Measurements from ENCODE around the gene CCDC70.

The CCDC70 gene

DNA sequence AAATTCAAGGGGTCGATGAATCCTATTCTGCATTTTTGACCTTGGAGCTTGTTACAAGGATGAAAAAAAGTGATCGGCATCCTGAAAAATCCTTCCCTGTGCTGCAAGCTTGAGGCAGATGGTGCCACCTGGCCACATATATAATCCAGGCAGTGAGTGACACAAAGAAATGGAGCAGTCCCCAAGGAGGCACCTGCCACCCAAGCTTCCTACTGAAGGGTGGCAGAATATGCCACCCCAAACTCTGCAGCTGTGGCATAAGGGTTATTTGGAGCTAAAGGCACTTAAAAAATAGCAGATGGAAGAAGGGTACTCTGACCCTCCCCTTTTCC is 32.2 kb upstream of the CCDC70 start:
- no peak for DNase-seq (ENCODE audit: low spot score)

- no peak for DNase-seq (ENCODE audit: low spot score)
These were observed 30.2 kb upstream of the CCDC70 start for GRCh38 chr13:51831519-51831918.

DNA sequence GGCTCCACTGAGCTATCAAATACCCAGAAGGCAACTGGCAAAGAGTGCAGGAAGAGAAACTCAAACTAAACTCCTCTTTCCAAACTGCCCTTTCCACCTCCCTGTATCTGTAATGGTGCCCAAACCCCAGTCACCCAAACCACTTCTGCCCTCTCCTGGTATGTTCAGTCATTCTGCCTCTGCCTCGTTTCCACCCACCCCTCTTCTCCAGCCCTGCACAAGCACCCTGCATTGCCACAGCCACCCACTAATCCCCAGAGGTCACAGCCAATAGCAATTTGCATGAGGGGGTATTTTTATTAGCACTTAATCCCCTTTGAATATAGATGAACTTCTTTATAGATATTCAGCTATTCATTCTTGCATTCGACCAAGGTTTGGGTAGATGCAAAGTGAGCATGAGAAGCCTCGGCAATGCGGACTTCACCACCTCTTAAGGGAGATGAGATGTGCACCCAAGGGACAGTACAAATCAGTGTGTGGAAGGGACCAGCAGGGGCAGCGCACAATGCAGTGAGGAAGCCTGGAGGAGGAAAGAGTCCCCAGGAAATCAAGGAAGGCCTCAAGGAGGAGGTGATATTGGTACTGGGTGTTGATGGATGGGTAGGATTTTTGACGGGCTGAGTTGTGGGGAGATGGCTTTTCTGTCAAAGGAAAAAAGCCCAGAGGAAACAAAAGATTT is 29.2 kb upstream of the CCDC70 start:
- peak; percentile 77 for DNase-seq (ENCODE audit: low spot score)

GRCh38 chr13:51833980-51834379 is 27.8 kb upstream of the CCDC70 start:
- DNase-seq (ENCODE audit: low spot score): no peak

GRCh38 chr13:51834581-51835171 is 27.1 kb upstream of the CCDC70 start:
- no peak for DNase-seq (ENCODE audit: low spot score)

GRCh38 chr13:51837016-51837415 is 24.8 kb upstream of the CCDC70 start:
- DNase-seq (ENCODE audit: low spot score): no peak

- no peak for DNase-seq (ENCODE audit: low spot score)
These were observed 23.4 kb upstream of the CCDC70 start for GRCh38 chr13:51838240-51838846.

DNA sequence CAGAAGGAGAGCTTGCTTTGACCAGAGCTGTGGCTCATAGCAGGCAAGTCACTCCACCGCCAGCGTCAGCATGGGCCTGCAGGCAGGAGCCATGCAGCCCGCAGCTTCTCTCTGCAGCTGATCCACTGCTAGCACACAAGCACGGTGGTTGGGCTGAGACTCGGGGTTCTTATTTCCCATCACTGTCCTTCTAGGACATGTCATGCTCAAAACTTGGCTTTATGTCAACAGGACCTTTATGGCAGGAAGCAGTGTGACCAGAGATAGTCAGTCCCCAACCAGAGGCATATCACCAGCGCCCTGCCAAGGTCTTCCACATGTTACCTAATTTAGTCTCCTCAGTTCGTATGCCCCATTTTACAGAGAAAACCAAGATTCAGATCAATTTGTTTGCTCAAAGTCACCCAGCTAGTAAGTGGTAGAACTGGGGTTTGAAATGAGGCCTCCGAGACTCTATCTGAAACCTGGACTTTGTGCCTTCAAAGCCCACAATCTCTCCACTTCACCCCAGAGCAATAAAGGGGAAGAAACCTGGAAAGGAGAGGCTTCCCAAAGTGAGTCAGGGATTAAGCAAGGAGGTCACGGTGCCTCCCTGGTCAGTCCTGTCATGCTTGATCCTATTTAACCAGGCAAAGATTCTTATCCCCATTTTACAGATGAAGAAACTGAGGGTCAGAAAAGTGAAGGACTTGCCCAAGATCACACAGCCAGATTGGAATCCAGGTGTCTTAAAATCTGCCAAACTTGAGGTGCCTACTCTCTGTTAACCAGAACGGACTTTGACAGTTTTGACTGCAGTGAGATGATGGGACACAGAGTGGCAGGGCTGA is 21.8 kb upstream of the CCDC70 start:
- no peak for DNase-seq (ENCODE audit: low spot score)

- no peak for DNase-seq (ENCODE audit: low spot score)
These were observed 20.9 kb upstream of the CCDC70 start for GRCh38 chr13:51840917-51841316.

DNA sequence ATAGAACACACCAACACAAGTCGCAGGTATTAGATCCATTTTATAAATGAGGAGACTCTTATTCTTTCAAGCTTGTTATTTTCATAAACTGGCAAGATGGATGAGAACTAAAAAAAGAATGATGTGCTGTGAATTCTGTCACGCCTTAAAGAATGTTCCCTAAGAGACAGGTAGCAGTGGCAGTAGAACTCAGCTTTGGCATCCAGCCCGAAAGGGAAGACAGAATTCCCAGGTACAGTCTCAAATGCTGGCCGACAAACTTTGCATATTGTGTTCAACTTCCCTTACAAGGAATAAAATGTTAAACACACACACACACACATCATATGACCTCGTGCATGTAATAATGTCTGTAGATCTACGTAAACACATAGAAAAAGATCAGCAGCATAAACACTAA is 20.0 kb upstream of the CCDC70 start:
- DNase-seq (ENCODE audit: low spot score): no peak

- DNase-seq (ENCODE audit: low spot score): no peak
These were observed 18.2 kb upstream of the CCDC70 start for GRCh38 chr13:51843529-51843928.

GRCh38 chr13:51844862-51845573 is 16.8 kb upstream of the CCDC70 start, which contains the start of gene TMEM272:
Gene TMEM272, minus strand, starts transcription at chr13:51845177. Its CDS starts 6,647 bp downstream, at chr13:51838530.
- DNase-seq (ENCODE audit: low spot score): peak; percentile 16

DNA sequence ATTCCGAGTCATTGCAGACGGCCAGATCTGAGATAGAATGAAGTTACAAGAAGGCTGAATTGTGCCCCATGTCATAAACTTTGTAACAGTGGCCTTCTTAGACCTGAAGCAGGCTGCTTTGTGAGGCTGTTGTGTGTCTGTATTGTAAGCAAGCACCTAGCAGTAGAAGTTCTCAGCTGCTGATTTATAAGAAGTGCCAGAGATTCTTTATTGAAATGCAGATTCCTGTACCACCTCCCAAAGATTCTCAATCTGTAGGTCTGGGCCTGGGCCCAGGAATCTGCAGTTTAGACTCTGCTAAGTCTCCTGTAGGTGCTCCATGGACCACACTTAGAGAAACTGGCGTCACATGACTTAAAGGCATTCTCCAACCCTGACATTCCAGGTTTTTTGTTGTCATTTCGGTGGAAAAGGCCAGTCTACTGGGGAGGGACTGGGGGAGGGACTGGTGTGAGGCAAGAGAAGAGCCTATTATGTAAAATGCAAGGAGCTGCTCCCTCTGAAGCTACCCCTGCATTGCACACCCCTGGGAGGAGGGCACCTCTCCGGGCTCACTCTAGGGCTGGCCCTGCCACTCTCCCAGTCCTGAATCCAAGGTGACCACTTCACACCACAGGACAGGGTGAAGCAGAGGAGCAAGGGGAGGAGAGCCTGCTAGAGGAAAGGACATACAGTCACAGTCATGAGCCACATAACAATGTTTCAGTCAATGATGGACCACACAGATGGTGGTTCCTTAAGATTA is 16.0 kb upstream of the CCDC70 start:
- no peak for DNase-seq (ENCODE audit: low spot score)

DNA sequence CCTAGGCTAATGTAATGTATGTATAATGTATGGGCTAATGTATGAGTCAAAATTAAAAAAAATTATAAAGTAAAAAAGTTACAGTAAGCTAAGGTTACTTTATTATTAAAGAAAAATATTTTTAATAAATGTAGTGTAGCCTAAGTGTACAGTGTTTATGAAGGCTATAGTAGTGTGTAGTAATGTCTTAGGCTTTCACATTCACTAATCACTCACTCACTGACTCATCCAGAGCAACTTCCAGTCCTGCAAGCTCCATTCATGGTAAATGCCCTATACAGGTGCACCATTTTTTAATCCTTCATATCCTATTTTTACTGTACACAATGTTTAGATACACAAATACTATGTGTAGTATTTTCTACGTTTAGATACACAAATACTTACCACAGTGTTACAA is 15.0 kb upstream of the CCDC70 start:
- no peak for DNase-seq (ENCODE audit: low spot score)

- no peak for DNase-seq (ENCODE audit: low spot score)
These were observed 13.1 kb upstream of the CCDC70 start for GRCh38 chr13:51848674-51849073.

DNA sequence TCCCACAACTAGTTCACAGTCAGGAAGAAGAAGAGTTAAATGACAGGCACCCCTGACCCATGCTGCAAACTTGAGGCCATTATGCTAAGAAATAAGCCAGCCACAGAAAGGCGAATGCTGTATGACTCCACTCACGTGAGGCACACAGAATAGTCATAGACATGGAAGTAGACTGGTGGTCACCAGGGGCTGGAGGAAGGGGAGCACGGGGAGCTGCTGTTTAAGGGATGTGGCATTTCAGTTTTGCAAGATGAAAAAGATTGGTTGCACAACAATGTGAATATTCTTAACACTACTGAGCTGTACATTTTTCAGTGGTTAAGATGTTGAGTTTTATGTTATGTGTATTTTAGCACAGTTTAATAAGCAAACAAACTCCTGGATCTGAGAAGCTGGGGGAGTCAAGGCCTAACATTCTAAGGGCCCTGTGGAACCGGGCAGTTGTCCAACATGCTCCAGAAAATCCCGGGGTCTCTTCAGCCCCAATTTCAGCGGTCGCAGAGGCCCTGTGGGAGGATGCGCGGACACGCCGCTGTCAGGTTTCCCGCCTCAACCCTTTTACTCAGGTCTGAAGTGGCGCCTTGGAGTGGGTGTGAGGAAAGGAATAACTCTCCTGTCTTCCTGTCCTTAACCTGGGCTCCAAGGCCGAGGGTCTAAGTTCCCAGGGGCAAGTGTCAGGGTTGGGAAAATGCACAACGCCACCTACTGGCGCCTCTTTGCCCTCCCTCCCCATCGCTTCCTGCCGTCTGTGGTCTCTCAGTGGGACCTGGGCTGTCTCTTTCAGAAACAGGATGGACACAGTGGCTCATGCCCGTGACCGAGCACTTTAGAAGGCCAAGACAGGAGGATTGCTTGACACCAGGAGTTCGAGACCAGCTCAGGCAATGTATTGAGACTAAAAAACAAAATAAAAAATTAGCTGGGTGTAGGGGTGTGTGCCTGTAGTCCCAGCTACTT is 12.3 kb upstream of the CCDC70 start:
- DNase-seq (ENCODE audit: low spot score): peak; percentile 18

DNA sequence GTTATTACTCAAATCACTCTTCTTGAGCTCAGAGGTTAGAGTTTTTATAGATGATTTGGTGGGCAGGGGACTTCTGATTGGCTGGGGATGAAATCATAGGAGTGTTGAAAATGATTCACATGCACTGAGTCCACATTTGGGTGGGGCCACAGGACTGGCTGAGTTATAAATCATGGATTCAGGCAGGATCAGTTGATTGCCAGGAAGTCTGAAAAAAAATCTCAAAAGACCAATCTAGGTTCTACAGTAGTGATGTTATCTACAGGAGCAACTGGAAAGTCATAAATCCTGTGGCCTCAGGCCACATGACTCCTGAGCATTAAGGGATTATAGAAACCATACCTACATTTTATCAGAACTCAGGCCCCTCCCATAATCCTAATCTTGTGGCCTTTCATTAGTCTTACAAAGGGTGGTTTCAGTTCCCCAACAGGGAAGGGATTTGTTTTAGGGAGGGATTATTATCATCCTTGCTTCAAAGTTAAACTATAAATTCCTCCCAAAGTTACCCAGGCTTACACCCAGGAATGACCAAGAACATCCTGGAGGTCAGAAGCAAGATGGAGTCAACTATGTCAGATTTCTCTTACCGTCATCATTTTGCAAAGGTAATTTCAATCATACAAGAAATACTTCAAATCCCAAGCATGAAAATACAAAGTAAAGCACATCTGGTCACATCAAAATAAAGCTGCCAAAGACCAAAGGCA is 5.6 kb upstream of the CCDC70 start:
- DNase-seq (ENCODE audit: low spot score): no peak

DNA sequence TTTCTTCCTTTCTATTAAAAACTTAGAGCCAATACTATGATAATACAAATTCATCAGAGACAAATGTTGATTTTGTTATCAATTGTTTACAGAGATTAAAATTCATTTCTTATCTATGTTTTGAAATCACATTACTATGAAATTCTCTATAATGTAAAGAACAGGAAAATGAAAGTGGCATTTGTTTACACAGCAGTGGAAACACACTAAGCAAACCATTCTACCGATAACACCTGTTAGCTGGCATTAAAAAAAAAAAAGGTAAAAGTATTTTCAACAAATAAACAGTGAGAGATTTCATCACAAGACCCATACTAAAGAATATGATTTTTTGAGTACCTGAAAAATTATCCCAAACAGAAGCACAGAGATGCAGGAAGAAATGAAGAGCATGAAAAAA is 4.8 kb upstream of the CCDC70 start:
- DNase-seq (ENCODE audit: low spot score): no peak

GRCh38 chr13:51858433-51859247 is 3.1 kb upstream of the CCDC70 start:
- DNase-seq (ENCODE audit: low spot score): no peak

Data from CD4-positive, alpha-beta T cell treated with Interleukin-6 at 100 ng/mL for 8 hours (primary cell).